GM21423 (cell line): ENCODE data around the gene RAET1L.
"Not testable (repeated sequence)": the region's sequence is repeated elsewhere in the genome, so short reads cannot be mapped to it uniquely, and the experiment has no call there.

Experiments used
- ATAC-seq: cut with Tn5 transposase; IDR thresholded peaks from one replicate; pipeline ENCODE4 v1.9.1; 2021; ENCODE audit warnings: mild to moderate bottlenecking, moderate library complexity; ENCODE audit not compliant: unreplicated experiment

The RAET1L gene

DNA sequence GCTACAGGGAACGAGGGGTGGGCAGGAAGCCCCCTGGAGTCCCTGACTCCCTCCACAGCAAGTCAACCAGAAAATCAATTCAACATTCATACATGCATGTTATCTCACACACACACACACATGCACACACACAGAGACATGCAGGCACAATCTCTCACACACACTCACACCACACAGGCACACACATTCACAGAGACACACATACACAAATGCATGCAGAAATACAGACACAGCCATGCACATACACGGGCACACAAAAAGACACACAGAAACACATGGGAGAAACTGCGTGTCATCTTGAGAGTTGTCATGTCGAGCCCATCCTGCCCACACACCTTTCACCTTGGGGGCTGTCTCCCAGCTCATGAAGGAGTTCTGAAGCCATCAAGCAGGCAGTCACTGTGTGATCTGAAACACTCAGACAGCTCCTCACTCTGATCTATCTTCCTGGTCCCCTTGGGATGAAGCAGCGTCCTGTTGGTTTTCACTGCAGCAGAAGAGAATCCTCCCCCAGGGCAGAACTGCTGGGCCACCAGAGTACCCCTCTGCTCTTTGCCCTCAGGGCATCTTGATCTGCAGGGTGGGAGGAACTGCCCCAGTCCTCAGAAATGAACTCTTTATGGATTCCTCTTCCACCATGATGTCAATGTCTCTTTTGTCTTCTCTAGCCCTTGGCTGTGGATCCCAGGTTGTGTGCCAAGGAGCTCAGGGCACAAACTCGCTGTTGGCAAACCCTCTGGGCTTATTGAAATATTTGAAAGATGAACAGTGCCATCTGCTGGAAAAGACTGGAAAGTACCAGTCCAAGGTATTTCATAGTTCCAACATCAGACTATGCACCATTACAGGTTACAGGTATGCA is 8.8 kb downstream of the RAET1L start:
- ATAC-seq: no peak

DNA sequence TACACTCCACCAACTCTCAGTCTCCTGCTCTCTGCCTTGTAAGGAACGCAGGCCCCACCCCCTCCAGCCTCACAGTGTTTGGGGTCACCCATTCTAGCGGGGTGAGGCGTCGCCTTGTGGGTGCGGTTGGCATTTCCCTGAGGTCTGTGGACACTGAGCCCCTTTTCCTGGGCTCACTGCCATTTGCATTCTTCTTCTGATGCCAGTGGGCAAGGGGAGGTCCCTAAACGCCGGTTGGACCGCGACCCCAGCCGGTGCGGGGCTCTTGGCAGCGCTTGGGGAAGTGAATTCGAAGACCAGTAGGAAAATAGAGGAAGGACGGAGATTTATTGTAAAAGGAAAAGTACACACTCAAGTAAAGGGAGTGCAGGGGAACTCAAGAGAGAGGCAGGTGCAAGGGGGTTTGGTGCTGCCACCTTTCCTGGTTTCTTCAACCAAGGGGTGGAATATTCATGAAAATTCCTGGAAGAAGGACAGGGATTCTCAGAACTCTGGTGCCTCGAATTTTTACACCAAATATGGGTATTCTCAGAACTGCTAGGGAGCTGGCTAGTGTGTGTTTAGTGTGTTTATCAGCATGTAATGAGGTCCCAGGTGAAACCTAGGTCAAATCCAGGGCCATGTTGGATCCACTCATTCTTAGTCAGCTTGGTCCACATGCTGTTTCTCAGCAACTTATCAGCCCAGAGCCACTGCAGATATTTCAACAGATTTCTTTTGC is 9.9 kb downstream of the RAET1L start:
- ATAC-seq: not testable (repeated sequence)

DNA sequence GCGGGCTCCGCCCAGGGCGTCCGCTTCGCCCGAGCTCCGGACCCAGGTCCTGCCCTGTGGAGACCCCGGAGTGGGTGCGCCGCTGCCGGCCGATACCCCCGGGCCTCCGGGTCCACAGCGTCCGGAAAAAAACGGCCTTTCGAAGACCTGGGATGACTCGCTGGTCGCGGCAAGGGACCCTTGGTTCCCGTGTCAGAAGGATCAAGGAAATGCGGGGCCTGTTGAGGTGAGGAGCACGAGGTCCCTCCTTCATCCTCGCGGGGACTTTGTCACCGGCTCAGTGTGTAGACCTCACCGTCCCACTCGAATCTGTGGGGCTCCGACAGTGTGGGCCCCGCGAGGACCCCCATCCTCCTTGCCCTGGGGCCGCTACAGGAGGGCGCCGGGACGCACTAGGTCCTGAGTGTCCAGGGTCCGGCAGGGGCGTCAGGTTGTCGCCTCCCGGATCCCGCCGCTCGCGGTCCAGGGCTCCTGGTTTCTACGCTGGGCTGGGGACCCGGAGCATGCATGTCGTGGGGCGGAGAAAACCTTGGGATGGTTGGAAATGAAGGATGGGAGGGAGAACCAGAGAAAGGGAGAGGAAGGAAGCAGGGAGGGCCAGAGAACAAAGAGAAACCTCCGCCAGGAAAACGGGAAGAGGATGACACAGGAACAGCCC is 10.6 kb downstream of the RAET1L start:
- ATAC-seq: not testable (repeated sequence)

DNA sequence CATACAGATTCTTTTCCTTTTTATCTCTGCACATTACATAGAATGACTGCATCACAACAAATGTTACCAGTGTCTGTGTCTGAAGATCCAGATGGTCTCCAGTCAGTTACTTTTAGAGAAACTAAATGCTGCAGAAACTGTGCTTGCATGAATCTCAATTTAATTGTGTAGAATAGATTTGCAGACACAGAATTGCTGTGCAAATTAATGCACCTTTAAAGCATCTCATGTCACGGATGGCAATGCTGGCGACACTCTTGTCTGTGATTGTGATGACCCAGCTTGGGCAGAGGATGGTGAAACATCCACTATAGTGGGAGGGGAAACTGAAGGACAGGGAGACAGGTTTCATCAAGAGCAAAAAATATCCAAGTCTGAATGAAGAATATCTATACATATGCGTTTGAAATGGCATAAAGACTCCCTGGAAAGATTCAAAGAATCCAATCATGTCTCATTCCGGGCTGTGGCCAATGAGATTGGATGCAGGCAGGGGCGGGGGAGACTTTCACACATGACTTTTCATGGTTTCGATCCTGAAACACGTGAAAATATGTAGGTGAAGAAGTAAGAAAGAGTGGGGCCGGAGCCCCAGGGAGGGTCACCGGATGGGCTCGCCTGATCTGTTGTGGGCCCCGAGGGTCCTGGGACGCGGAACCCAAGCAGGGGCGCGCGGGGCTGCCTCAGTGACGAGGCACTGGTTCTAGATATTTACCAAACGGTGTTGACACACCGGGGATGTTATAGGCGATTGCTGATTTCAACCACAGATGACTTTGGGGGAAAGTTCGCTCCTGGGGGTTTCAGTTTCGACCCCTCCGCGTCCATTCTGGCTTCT is 11.3 kb downstream of the RAET1L start:
- not testable (repeated sequence) for ATAC-seq

DNA sequence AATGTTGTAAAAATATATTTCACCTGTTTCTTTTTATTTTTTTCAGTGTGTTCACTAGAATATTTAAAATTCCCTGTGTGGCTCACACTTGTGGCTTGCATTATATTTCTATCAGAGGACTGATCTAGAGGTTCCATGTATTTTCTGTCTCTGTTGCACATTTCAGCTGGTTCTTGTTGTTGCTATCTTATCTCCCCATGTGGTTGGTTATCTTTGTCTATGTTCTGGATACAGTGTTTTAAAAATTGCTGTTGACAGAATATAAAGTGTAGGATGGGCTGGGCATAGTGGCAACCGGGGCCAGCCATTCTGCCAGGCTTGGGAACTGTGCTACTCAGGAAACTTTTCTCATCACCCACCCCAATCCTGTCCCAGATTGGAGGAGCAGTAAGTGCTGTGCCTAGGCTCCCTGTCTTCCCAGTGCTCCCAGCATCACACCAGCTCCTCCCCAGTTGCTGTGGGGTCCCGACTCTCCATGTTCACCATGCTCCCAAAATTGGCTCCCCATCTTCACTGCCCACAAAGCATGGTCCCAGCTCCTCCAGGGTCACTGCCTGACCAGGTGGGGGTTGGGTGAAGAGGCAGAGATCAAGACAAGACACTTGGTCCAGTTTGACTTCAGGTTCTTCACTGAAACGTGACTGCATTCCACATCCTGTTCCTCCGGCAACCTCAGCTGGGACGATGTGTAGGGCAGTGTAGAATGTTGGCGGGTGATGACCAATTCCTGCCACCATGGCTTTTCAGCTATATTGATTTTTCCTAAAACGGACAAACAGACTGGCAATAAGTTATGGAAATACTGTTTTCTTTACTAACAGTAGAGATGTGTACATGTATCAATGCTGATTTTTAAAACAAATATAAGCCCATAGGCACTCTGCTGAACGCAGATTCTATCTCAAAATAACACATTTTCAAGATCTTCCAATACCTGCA is 12.2 kb downstream of the RAET1L start:
- ATAC-seq: not testable (repeated sequence)

GRCh38 chr6:150008588-150008987 is 16.7 kb downstream of the RAET1L start:
- no peak for ATAC-seq

DNA sequence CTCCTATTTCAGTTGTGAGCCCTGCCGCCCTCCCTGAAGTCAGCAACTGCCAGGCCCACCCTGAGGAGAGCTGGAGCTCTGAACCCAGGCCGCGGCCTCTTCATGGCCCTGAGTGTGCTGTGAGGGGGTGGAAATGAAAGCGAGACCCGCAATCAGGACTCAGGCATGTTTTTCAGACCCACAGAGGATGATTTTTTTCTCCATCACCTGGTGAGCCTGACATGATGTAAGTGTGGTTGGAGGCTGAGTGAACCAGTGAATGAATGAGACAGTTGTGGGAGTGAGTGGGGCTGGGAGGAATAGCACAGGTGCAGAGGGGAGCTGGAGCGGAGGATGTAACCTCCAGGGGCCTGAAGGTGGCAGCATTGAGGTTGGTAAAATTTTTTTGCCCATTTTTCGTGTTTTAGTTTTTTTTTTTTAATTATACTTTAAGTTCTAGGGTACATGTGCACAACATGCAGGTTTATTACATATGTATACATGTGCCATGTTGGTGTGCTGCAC is 18.3 kb downstream of the RAET1L start:
- ATAC-seq: no peak

GRCh38 chr6:150005761-150006651 is 19.3 kb downstream of the RAET1L start:
- no peak for ATAC-seq

DNA sequence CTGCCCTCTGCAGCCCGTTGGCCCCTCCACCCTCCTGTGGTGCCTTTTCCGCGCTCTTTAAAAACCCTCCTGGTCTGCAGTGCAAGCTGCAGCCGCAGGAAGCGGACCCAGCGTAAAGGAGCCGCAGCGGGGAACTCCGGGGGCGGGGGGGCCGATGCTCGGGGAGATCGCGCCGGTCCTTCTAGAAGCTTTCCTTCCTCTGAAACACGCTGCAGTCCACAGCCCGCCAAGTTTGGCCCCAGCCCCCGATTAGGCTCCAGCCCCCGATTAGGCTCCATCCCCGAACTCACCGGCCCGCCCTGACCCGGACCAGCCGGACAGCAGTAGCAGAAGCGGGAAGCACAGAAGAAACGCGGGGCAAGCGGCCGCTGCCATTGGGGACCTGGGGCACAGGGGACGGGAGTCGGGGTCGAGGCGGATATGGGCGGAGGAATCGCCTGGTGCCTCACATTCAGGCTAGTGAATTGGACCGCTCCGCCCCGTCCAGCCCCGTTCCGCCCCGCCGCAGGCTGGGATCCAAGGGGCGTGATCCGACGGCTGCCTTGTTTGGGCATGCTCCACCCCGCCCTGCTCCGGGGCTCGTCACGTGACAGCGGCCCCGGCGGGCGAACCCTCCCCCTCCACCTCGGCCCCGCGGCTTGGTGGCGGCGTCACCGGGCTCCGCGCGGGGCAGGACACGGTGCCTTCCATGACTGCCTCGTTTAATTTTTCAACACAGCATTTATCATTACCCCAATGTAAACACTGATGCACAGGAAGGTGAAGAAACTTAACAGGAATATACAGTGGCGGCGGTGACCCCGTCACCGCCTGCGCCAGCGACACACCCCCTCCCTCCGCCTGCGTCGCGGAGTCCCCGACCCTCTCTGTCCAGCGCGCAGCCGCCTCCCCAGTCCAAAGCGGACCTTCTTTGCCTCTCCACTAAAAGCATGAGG is 20.3 kb downstream of the RAET1L start:
- peak; percentile 71 for ATAC-seq

GRCh38 chr6:150004101-150004782 is 21.1 kb downstream of the RAET1L start:
- ATAC-seq: peak; percentile 27

GRCh38 chr6:150003599-150003998 is 21.7 kb downstream of the RAET1L start:
- not testable (repeated sequence) for ATAC-seq

DNA sequence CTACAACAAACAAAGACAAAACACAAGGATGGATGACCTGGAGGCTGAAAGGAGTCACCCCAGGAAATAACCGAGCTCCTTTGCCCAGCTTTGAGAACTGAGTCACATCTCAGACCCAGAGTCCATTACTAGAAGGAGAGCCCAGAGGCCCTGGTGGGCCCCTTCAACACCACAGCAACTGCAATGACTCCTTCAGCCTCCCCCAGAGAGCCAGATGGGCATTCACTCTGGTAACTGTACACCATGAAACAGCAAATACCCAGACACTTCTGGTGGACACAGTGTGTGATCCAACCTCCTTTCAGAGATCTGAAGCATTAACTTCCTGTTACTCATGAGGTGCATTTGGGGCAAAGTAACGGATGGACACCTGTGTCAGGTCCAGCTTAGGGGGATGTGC is 22.6 kb downstream of the RAET1L start:
- ATAC-seq: no peak

GRCh38 chr6:150001295-150002008 is 23.9 kb downstream of the RAET1L start:
- no peak for ATAC-seq

DNA sequence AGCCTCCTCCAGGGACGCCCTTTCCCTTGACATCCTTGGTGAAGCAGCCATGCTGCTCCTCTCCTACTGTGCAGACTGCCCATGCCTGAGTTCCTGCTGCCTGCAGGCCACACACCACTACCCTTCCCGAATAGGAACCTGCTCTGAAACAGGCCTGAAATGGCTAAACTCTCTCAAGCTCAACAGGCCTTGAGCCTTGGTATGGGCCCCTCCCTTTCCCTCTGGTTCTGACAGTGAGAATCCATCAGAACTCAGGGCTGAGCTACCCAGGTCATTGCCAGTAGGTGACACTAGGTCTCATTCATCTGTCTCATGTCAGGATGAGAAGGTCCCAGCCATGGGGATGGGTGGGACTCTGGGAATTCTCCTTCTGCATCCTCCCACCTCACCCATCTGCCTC is 25.7 kb downstream of the RAET1L start:
- no peak for ATAC-seq

GRCh38 chr6:149995971-149996370 is 29.4 kb downstream of the RAET1L start:
- no peak for ATAC-seq

DNA sequence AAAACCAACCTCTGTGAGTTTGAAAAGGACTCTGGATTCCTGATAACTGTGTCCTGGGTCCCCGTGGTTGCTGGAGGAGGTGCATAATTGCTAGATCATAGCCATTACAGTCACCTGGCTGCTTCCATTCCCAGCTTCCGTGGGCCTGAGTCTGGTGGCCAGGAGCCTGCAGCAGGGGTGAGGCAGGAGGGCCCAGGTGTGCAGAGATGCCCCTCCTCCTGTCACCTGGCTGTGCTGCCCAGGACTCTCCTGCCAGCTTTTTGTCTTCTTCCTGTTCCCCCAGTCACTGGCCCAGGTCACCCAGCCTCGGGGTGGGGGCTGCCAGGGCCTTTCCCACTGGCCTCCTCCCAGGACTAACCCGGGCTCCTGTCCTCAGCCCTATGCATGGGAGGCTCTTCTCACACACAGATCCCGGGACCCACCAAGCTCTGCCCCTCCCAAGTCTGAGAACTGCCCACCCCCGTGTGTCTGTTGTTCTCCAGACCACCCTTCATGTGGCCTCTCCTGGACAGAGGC is 30.0 kb downstream of the RAET1L start:
- no peak for ATAC-seq
